Smooth muscle cell (in vitro differentiated cells): ENCODE measurements around the gene OR2D2. TPM values are rescaled to one million over a fixed set of nuclear protein-coding genes. Genes with fewer than 3 reads are reported as not detected.

ENCODE experiments used
- DNase-seq: peaks from one replicate; lab custom pipeline; 2025; ENCODE audit not compliant: unreplicated experiment; lab: John Stamatoyannopoulos, UW
- H2AFZ ChIP-seq: fragments of 200-600 bp; sonication (generic); 2 replicates; pipeline ENCODE4 v1.6.0; 2016; ENCODE audit warnings: antibody characterized with exemption, low read depth, mild to moderate bottlenecking
- H3F3A ChIP-seq: fragments of 200-600 bp; sonication (generic); 2 replicates; pipeline ENCODE4 v1.6.0; 2017; ENCODE audit warnings: antibody characterized with exemption, low read depth
- H3K27ac ChIP-seq: fragments of 200-600 bp; sonication (generic); 2 replicates; pipeline ENCODE4 v1.5.1; 2016; ENCODE audit warnings: low read depth, mild to moderate bottlenecking
- H3K27me3 ChIP-seq: fragments of 200-600 bp; sonication (generic); 2 replicates; pipeline ENCODE4 v1.6.1; 2016; ENCODE audit warnings: low read depth, mild to moderate bottlenecking
- H3K36me3 ChIP-seq: fragments of 200-600 bp; sonication (generic); 2 replicates; pipeline ENCODE4 v1.5.1; 2016; ENCODE audit warnings: low read depth
- H3K4me1 ChIP-seq: fragments of 200-600 bp; sonication (generic); 2 replicates; pipeline ENCODE4 v1.5.1; 2016; ENCODE audit warnings: low read depth
- H3K4me2 ChIP-seq: fragments of 200-600 bp; sonication (generic); 2 replicates; pipeline ENCODE4 v1.6.0; 2016; ENCODE audit warnings: mild to moderate bottlenecking
- H3K4me3 ChIP-seq: fragments of 200-600 bp; sonication (generic); 2 replicates; pipeline ENCODE4 v1.5.1; 2016; ENCODE audit warnings: mild to moderate bottlenecking
- H3K79me2 ChIP-seq: fragments of 200-600 bp; sonication (generic); 2 replicates; pipeline ENCODE4 v1.6.0; 2016; ENCODE audit warnings: low read depth, mild to moderate bottlenecking
- H3K9ac ChIP-seq: fragments of 200-600 bp; sonication (generic); 2 replicates; pipeline ENCODE4 v1.6.0; 2016; ENCODE audit warnings: low read depth
- H3K9me3 ChIP-seq: fragments of 200-600 bp; sonication (generic); replicated peaks from 2 replicates; pipeline ENCODE4 v1.5.1; 2016; ENCODE audit warnings: low read depth
- H4K20me1 ChIP-seq: fragments of 200-600 bp; sonication (generic); 2 replicates; pipeline ENCODE4 v1.6.0; 2016; ENCODE audit warnings: low read depth
- CTCF ChIP-seq: fragments of 200-600 bp; sonication (generic); IDR thresholded peaks from 2 replicates; pipeline ENCODE4 v1.5.1; 2017; ENCODE audit warnings: borderline replicate concordance, mild to moderate bottlenecking, antibody characterized with exemption; ENCODE audit not compliant: insufficient read depth, poor library complexity, severe bottlenecking
- WGBS: methylation state at CpG from one replicate; pipeline ENCODE4 v1.1.7; 2016; ENCODE audit warnings: low lambda C conversion rate; 5-methylcytosine and 5-hydroxymethylcytosine counted together
- polyA plus RNA-seq: library from polyadenylated mRNA; unstranded; fragments of >200 nt; fragmentation: Nextera tagmentation; extraction: Ambion mirVana; gene quantifications from 2 replicates; pipeline ENCODE4 v1.2.1, GENCODE V29; 2016
- total RNA-seq: library from RNA; depleted of rRNA; stranded (reverse); fragments of >200 nt; gene quantifications from 2 replicates; pipeline ENCODE4 v1.2.3, GENCODE V29; 2014

Gene OR2D2
- 0.13 TPM in 1 of 2 replicates, not detected in the other for total RNA-seq
- polyA plus RNA-seq: not detected in 2 replicates

GRCh38 chr11:6892400-6892799 lies at the start of gene OR2D2:
OR2D2 (minus strand) TSS chr11:6892500; CDS start chr11:6892500, 0 bp downstream.
- 90% methylated on average over 2 of the region's 2 CpGs for WGBS
- Histone ChIP-seq H3K4me3 (no peak within 1 kb of the TSS), H3K79me2 (no peaks in the 10 kb centered on the region), H3K4me1 (no peaks in the 10 kb centered on the region), H3K4me2 (no peak within 1 kb of the TSS), H3K9ac (no peak within 1 kb of the TSS), H3F3A (no peaks in the 10 kb centered on the region), H2AFZ (no peak within 1 kb of the TSS), H3K27ac (no peak within 1 kb of the TSS), H4K20me1 (no peaks in the 10 kb centered on the region), H3K36me3 (no peaks in the 10 kb centered on the region), H3K9me3 (no peaks in the 10 kb centered on the region), H3K27me3 (no peaks in the 10 kb centered on the region)
- TF ChIP-seq CTCF: no peak
- DNase-seq: no peak

GRCh38 chr11:6941970-6942369 lies 49.7 kb upstream of the OR2D2 start:
- no peaks in the 10 kb centered on the region for H3K4me1 ChIP-seq
- no peaks in the 10 kb centered on the region for H4K20me1 ChIP-seq
- DNase-seq: no peak
- no peak overlapping the region for H3K27ac ChIP-seq
- no peak for TF ChIP-seq CTCF
- no peak overlapping the region for H3K4me2 ChIP-seq
- no peak overlapping the region for H2AFZ ChIP-seq
- no peaks in the 10 kb centered on the region for H3K79me2 ChIP-seq
- no peak overlapping the region for H3K4me3 ChIP-seq
- no peaks in the 10 kb centered on the region for H3K27me3 ChIP-seq
- H3K9ac ChIP-seq: no peak overlapping the region
- no peaks in the 10 kb centered on the region for H3K36me3 ChIP-seq
- no peaks in the 10 kb centered on the region for H3K9me3 ChIP-seq
- H3F3A ChIP-seq: no peaks in the 10 kb centered on the region

- Histone ChIP-seq H3K4me1 (peaks cover 6% of the 10 kb centered on the region), H3K9me3 (no peaks in the 10 kb centered on the region), H3K27me3 (no peaks in the 10 kb centered on the region), H4K20me1 (no peaks in the 10 kb centered on the region), H3K4me2 (no peak overlapping the region), H3K9ac (no peak overlapping the region), H3F3A (peaks cover under 1% of the 10 kb centered on the region), H3K27ac (no peak overlapping the region), H3K4me3 (no peak overlapping the region), H3K36me3 (no peaks in the 10 kb centered on the region), H3K79me2 (no peaks in the 10 kb centered on the region), H2AFZ (no peak overlapping the region)
- TF ChIP-seq CTCF: no peak
- 76% methylated on average over 7 of the region's 7 CpGs for WGBS
- DNase-seq: no peak
Observed at GRCh38 chr11:6932145-6932544, 39.8 kb upstream of the OR2D2 start.

- H3K27ac ChIP-seq: no peak overlapping the region
- WGBS: 88% methylated on average over 3 of the region's 3 CpGs
- no peak for DNase-seq
- H3K9ac ChIP-seq: no peak overlapping the region
- TF ChIP-seq CTCF: no peak
- no peak overlapping the region for H2AFZ ChIP-seq
- H3K4me1 ChIP-seq: peaks cover 6% of the 10 kb centered on the region
- H3K79me2 ChIP-seq: no peaks in the 10 kb centered on the region
- no peak overlapping the region for H3K4me3 ChIP-seq
- H3K4me2 ChIP-seq: no peak overlapping the region
- H3K27me3 ChIP-seq: no peaks in the 10 kb centered on the region
- no peaks in the 10 kb centered on the region for H3K9me3 ChIP-seq
- H4K20me1 ChIP-seq: no peaks in the 10 kb centered on the region
- no peaks in the 10 kb centered on the region for H3K36me3 ChIP-seq
- peaks cover 8% of the 10 kb centered on the region for H3F3A ChIP-seq
Observed at GRCh38 chr11:6931146-6931713, 38.9 kb upstream of the OR2D2 start.
